Effector CD4-positive, alpha-beta T cell (primary cell): ENCODE data around the gene OLFML3.
"Not testable (repeated sequence)": the region's sequence is repeated elsewhere in the genome, so short reads cannot be mapped to it uniquely, and the experiment has no call there.

Experiments used
- DNase-seq: peaks from one replicate; pipeline ENCODE4 v3.0.0-alpha.2; 2020
- total RNA-seq: gene quantifications from one replicate; lab custom pipeline; 2026; lab: John Stamatoyannopoulos, UW

Gene OLFML3, protein sequence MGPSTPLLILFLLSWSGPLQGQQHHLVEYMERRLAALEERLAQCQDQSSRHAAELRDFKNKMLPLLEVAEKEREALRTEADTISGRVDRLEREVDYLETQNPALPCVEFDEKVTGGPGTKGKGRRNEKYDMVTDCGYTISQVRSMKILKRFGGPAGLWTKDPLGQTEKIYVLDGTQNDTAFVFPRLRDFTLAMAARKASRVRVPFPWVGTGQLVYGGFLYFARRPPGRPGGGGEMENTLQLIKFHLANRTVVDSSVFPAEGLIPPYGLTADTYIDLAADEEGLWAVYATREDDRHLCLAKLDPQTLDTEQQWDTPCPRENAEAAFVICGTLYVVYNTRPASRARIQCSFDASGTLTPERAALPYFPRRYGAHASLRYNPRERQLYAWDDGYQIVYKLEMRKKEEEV
- 3.4 reads per million, percentile 13 among the genes with 10 or more reads in this experiment for total RNA-seq

DNA sequence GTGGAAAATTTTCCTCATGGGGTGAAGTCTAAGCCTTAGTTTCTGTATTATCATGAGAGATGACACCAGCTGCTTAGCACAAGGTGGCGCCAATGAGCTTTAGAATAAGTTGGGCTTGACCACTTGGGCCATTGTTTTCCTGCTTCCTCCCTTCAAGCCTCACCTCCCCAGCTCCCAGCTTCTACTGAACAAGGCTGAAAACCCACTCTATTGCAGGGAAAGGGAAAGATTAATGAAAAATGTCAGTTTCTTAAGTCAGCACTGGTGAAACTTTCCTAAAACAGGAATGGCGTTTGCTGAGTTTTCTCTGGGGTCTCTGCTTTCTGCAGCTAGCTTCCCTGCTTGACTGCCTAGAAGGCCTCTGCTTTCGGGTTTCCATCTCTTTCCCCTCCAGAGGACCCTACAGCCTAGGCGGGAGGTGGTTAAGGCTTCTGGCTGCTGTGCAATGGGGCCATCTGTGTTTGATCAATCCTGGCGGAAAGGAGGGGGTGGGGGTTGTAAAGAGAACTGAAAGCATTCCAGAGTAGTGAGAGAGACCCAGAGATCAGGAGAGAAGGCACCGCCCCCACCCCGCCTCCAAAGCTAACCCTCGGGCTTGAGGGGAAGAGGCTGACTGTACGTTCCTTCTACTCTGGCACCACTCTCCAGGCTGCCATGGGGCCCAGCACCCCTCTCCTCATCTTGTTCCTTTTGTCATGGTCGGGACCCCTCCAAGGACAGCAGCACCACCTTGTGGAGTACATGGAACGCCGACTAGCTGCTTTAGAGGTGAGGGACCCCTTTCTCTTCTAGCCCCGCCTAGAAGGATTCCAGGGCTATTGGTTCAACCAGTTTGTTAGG lies at the start of gene OLFML3:
Gene OLFML3 (plus strand): TSS at position 612 of the 840 bp plus-strand sequence. CDS start 43 bp downstream, at position 655.
- DNase-seq = peak; percentile 18

- DNase-seq = peak; percentile 75
These were observed 49.4 kb upstream of the OLFML3 start for GRCh38 chr1:113929750-113930498.

DNA sequence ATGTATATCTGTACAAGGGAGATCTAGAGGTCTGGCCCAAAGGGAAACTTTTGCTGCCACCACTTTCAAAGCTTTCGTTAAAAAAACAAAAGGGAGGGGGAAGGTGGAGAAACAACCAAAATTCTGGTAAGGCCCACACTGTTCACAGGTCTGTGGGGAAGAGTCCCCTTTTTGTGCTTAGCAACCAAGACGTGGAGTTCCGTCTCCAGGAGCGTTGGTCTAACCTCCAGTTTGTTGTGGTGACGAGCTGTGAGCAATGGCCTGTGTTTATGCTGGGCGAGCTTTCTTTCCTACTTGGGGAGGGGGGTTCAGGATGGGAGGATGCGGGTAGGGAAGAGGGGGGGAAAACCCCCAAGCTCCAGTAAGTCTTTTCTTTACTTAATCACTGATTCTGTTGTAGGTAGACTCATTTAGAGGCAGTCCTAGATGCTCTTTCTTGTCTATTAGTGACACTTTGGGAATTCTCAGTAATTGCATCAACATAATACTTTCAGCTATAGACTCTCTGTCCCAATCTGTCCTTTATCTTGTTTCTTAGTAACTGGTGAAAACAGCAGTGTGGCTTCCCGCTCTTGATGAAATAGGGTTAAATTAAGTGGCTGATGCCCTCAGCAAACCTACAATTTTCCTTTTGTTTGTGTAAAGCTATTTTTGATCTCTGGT lies 48.6 kb upstream of the OLFML3 start:
- peak; percentile 77 for DNase-seq

DNA sequence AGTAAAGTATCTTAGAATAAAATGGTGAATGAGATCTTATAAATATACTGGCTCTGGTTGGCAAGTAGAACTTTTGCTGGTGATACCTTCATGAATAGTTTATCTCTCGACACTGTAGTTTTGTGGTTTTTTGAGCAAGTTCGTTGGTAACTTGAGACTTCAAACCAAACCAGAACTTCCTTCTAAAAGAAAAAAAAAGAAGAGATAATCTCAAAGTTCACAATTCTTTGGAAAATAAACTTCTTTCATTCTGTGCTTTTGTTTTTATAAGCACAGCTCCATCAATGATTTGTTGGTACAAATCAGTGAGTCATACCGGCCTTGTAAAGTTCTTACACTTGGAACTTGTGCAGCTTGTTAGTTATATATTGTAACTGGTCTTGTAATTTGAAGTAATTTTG lies 47.8 kb upstream of the OLFML3 start:
- DNase-seq = no peak

DNA sequence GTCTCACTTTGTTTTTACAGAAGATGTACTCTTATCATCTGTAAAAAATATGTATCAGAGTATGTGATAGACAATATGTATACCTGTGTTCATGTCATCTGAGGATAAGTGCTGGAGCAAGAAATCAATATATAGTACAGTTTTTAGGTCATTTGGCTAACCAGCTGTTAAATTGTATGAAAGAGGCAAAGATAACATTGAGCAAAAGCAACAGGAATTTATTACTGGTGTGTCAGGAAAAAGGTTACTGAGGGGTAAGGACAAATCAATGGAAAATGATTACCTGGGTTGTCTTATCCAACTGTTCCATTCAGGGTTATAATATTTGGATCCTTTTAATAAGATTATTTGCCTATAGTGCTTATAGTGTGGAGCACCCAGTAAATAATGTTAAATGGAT lies 45.3 kb upstream of the OLFML3 start:
- DNase-seq = no peak

GRCh38 chr1:113934511-113935055 lies 44.7 kb upstream of the OLFML3 start:
- no peak for DNase-seq

DNA sequence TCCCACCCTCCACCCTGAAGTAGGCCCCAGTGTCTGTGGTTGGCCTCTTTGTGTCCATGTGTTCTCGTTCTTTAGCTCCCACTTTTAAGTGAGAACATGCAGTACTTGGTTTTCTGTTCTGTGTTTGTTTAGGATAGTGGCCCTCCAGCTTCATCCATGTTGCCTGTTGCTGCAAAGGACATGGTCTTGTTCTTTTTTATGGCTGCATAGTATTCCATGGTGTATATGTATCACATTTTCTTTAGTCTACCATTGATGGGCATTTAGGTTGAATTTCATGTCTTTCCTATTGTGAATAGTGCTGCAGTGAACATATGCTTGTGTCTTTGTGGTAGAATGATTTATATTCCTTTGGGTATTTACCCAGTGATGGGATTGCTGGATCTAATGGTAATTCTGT lies 44.1 kb upstream of the OLFML3 start:
- DNase-seq = no peak

GRCh38 chr1:113935970-113936369 lies 43.3 kb upstream of the OLFML3 start:
- DNase-seq = no peak

- DNase-seq = no peak
These were observed 42.1 kb upstream of the OLFML3 start for GRCh38 chr1:113937146-113937545.

- DNase-seq = no peak
These were observed 41.1 kb upstream of the OLFML3 start for GRCh38 chr1:113938192-113938591.

DNA sequence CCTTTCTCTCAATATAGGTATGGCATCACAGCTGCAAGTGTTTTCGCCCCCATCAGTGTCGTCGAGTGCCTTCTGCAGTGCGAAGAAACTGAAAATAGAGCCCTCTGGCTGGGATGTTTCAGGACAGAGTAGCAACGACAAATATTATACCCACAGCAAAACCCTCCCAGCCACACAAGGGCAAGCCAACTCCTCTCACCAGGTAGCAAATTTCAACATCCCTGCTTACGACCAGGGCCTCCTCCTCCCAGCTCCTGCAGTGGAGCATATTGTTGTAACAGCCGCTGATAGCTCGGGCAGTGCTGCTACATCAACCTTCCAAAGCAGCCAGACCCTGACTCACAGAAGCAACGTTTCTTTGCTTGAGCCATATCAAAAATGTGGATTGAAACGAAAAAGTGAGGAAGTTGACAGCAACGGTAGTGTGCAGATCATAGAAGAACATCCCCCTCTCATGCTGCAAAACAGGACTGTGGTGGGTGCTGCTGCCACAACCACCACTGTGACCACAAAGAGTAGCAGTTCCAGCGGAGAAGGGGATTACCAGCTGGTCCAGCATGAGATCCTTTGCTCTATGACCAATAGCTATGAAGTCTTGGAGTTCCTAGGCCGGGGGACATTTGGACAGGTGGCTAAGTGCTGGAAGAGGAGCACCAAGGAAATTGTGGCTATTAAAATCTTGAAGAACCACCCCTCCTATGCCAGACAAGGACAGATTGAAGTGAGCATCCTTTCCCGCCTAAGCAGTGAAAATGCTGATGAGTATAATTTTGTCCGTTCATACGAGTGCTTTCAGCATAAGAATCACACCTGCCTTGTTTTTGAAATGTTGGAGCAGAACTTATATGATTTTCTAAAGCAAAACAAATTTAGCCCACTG lies 38.7 kb upstream of the OLFML3 start:
- no peak for DNase-seq

GRCh38 chr1:113941245-113941559 lies 38.1 kb upstream of the OLFML3 start:
- DNase-seq = no peak

DNA sequence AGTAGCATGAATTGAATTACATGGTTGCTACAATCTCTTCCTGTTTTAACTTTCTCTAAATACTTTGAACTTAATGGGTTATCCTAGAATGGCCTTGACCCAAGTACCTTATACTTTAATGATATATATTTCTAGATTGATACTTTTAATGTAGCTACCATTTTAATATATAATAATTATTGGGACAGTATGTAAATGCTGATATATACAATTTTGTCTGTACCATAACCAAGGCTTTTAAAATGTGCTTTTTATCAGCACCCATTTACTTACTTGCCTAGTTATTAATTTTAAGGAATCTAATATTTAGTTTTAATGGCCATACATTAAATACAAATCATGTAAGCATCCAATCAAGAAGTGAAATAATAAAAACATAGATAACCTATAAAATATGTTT lies 36.7 kb upstream of the OLFML3 start:
- no peak for DNase-seq

DNA sequence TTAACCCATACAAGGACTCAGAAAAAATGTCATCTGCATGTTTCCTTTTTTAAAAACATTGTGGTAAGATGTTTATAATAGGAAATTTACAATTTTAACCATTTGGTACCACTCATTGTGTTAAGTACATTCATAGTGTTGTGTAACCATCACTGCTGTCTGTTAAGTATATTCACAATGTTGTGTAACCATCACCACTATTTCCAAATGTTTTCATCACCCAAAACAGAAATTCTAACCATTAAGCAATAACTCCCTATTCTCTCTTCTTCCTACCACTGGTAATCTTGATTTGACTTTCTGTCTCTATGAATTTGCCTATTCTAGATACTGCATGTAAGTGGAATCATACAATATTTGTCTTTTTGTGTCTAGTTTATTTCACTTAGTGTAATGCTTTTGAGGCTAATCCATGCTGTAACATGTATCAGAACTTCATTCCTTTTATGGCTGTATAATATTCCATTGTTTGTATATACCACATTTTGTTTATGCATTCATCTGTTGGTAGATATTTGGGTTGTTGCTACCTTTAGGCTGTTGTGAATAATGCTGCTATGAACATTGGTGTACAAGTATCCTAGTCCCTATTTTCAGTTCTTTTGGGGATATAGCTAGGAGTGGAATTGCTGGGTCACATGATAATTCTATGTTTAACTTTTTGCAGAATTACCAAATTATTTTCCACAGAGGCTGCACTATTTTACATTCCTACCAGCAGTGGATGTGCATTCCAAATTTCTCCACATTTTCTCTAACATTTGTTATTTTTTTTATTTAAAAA lies 36.1 kb upstream of the OLFML3 start:
- no peak for DNase-seq

- DNase-seq = no peak
These were observed 33.9 kb upstream of the OLFML3 start for GRCh38 chr1:113945329-113945728.

GRCh38 chr1:113946112-113946511 lies 33.2 kb upstream of the OLFML3 start:
- DNase-seq = no peak

DNA sequence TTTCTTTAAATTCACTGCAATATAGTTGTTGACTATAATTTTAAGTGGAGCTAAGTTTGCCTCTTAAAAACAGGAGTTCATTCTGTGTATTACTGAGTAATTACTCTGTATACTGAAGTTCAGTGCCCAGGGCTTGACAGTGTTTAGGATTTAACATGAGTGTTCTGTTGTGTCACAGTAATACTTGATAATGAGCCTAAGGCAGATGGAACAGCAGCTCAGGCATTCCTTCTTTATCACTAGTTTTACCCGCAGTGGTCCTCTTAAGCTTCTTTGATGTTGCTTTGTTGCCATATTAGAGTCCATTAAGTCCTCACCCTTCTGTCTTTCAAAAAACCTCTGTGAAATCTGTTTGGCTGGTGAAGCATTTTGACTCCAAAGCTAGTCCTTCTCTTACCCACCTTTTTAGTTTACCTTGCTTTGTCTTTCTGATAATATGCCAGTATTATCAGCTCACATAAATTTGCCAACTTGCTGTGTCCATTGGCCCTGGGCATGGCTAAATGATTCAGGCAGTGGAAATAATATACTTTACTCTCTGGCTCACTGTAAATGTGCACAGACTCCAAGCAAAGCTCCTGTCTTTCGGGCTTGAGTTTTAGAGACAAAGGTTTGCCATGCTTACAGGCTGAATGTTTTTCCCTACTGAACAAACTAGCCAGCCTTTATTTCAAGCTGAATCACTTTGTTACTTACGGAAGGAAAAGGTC lies 32.4 kb upstream of the OLFML3 start:
- no peak for DNase-seq

- no peak for DNase-seq
These were observed 31.7 kb upstream of the OLFML3 start for GRCh38 chr1:113947388-113948107.

- not testable (repeated sequence) for DNase-seq
These were observed 31.1 kb upstream of the OLFML3 start for GRCh38 chr1:113948151-113948550.
